HEK293 (cell line): ENCODE results near the gene PLCG1.

Experiments used
- CTCF ChIP-seq: fragments of 450-650 bp; formaldehyde crosslinking; IDR thresholded peaks from 2 replicates; pipeline ENCODE4 v1.5.1; 2016; ENCODE audit warnings: missing biosample characterization, missing genetic modification characterization
- SCRT2 ChIP-seq: fragments of 450-650 bp; formaldehyde crosslinking; IDR thresholded peaks from 2 replicates; pipeline ENCODE4 v1.5.1; 2016; ENCODE audit warnings: missing biosample characterization, missing genetic modification characterization
- TCF7L2 ChIP-seq: IDR thresholded peaks from 2 replicates; pipeline ENCODE4 v1.6.1; 2011; ENCODE audit warnings: low read depth, mild to moderate bottlenecking, inconsistent platforms, low read length, moderate library complexity, borderline replicate concordance
- YY1 ChIP-seq: fragments of 450-650 bp; formaldehyde crosslinking; IDR thresholded peaks from 2 replicates; pipeline ENCODE4 v1.5.1; 2018; ENCODE audit warnings: missing biosample characterization, missing genetic modification characterization
- ZBTB17 ChIP-seq: fragments of 450-650 bp; formaldehyde crosslinking; IDR thresholded peaks from 2 replicates; pipeline ENCODE4 v1.5.1; 2016; ENCODE audit warnings: missing biosample characterization, missing genetic modification characterization
- ZBTB20 ChIP-seq: fragments of 450-650 bp; formaldehyde crosslinking; IDR thresholded peaks from 2 replicates; pipeline ENCODE4 v1.5.1; 2016; ENCODE audit warnings: missing biosample characterization, missing genetic modification characterization
- ZBTB8A ChIP-seq: fragments of 450-650 bp; formaldehyde crosslinking; IDR thresholded peaks from 2 replicates; pipeline ENCODE4 v1.5.1; 2016; ENCODE audit warnings: missing biosample characterization, missing genetic modification characterization
- ZNF274 ChIP-seq, 2 experiments: fragments of 200-500 bp in 1 of 2; fragments of 450-650 bp in 1 of 2; sonication (Bioruptor generic) in 1 of 2; formaldehyde crosslinking in 1 of 2; IDR thresholded peaks; 2 replicates each; pipeline versions ENCODE4 v1.5.1 to v1.6.1; 2014 to 2016; ENCODE audit warnings: borderline replicate concordance in 1 of 2, inconsistent platforms in 1 of 2, low read length in 1 of 2, missing biosample characterization in 1 of 2, missing genetic modification characterization in 1 of 2
- ZNF311 ChIP-seq: fragments of 450-650 bp; formaldehyde crosslinking; IDR thresholded peaks from 2 replicates; pipeline ENCODE4 v1.5.1; 2017; ENCODE audit warnings: missing biosample characterization, missing genetic modification characterization, borderline replicate concordance
- ZNF354C ChIP-seq: fragments of 450-650 bp; formaldehyde crosslinking; IDR thresholded peaks from 2 replicates; pipeline ENCODE4 v1.5.1; 2016; ENCODE audit warnings: missing biosample characterization, missing genetic modification characterization, low read depth, borderline replicate concordance
- ZNF48 ChIP-seq: fragments of 450-650 bp; formaldehyde crosslinking; IDR thresholded peaks from 2 replicates; pipeline ENCODE4 v1.5.1; 2016; ENCODE audit warnings: missing biosample characterization, missing genetic modification characterization
- ZNF658 ChIP-seq: fragments of 450-650 bp; formaldehyde crosslinking; IDR thresholded peaks from 2 replicates; pipeline ENCODE4; 2016; ENCODE audit warnings: missing biosample characterization, missing genetic modification characterization
- ZNF785 ChIP-seq: fragments of 450-650 bp; formaldehyde crosslinking; IDR thresholded peaks from 2 replicates; pipeline ENCODE4 v1.5.1; 2016; ENCODE audit warnings: missing biosample characterization, missing genetic modification characterization
- ZSCAN23 ChIP-seq: fragments of 450-650 bp; formaldehyde crosslinking; IDR thresholded peaks from 2 replicates; pipeline ENCODE4 v1.5.1; 2016; ENCODE audit warnings: missing biosample characterization, missing genetic modification characterization

- TF ChIP-seq TCF7L2 = no peak
- no peak for TF ChIP-seq CTCF
- TF ChIP-seq ZBTB20 = no peak
- no peak for TF ChIP-seq ZSCAN23 (tag by site-specific recombination)
- no peak for TF ChIP-seq ZNF785 (tag by site-specific recombination)
- no peak for TF ChIP-seq YY1 (tag by site-specific recombination)
- TF ChIP-seq SCRT2 (tag by site-specific recombination) = no peak
- no peak for TF ChIP-seq ZNF274 (IDR thresholded peaks at IDR 0.05; ENCODE audit: low read length)
- TF ChIP-seq ZNF274 (tag by site-specific recombination; IDR thresholded peaks at IDR 0.05; ENCODE audit: borderline replicate concordance) = no peak
- TF ChIP-seq ZBTB17 (tag by site-specific recombination) = no peak
- no peak for TF ChIP-seq ZBTB8A (tag by site-specific recombination)
- no peak for TF ChIP-seq ZNF48
- no peak for TF ChIP-seq ZNF658 (tag by site-specific recombination)
- TF ChIP-seq ZNF311 = no peak
- TF ChIP-seq ZNF354C (tag by site-specific recombination) = no peak
Observed at GRCh38 chr20:41222703-41223102, 85.4 kb downstream of the PLCG1 start.
